ENCODE data around the gene MTUS2.
A peak's percentile ranks its signal among the peaks of the same experiment; 100 is the strongest.

Gene MTUS2

DNA sequence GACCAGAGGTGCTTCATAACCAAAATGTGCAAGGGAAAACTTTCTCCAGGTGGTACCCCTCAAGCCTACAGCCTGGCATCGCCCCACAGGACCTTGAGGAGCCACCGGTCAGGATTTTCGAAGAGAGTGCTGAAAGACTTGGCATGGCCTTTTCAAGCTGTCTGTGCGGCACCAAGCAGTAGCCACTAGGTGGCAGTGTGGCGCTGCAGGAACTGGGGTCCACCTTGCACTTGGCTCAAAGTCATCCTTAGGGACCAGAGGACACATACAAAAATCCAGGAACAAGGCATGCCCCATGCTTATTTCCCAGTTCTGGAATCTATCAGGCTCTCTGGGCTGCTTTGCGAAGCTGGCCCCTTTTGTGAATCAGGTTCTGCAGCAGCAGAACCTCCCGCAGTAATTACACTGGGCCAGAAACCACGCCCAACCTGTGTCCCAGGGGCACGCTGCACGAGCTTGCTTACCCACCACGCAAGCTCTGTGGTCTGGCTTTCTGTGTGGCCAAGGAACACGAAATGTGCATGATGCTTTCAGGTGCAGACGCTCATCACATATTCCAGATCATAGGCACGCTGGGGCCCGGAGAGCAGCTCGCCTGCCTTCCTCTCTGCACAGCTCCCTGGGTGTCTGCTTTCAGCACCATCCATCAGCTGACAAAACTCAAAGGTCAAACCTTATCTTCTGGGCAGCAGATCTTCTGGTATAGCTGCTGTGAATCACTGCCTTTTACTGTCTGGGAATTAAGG is 688.2 kb downstream of the MTUS2 start:
- peak; percentile 80 for DNase-seq (ENCODE audit: low spot score)

- no peak for DNase-seq (ENCODE audit: low spot score)
Observed at GRCh38 chr13:29508876-29509252, 688.7 kb downstream of the MTUS2 start.

DNA sequence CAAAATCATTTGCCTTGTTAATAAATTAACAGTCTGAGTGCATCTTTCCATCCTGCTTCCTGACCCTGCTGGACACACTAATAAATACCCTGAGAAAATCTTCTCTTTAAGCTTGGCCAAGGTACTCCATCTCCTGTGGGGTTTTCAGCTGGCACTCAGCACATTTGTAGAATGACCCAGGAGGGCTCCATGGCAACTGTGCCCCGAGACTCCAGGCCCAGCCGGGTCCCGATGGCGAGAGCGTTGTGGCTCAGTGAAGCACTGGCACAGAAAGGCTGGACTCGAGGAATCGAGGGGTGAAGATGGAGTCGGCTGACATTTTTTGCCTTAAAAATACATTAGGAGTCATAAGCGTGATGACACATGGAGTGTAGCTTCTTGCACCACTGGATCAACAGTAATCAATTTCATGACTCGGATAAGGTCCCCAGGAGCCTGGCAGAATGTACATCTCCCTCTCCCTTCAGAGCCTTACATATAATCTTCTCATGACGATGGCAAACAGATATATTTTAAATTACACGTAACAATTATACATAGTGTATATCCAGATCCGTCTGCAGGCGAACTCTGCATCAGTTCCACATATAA is 690.0 kb downstream of the MTUS2 start:
- no peak for DNase-seq (ENCODE audit: low spot score)

GRCh38 chr13:29510651-29511084 is 690.5 kb downstream of the MTUS2 start:
- DNase-seq (ENCODE audit: low spot score): no peak

DNA sequence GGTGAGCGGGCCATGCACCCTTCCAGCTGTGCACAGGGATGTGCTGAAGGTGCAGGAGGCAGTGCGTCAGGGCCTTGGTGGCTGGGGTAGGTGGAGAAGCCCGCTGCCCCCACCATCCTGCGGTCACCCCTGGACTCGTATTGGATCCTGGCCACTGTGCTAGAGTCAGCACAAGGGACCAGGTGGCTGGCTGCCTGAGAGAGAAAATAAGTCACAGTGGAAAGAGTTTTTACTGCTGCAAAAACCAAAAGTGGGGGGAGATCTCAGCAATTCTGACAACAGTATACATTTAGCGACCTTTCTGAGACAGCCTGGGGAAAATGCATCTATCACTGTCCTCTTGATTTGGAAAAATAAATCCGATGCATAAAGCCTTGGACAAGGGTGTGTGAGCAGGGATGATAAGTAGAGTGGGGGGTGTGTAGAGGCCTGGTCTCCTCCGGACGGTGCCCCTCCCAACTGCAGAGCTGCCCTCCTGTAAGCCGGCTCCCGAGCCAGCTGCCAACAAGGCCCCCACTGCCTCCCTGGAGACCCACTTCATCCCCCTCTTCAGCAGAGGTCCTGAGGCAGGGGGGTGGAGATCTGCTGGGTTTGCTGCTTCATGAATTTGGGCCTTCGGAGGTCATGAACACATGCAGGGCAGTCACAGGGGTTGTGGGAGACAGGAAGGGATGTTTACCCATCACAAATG is 691.1 kb downstream of the MTUS2 start:
- no peak for DNase-seq (ENCODE audit: low spot score)

GRCh38 chr13:29511980-29512379 is 691.8 kb downstream of the MTUS2 start:
- no peak for DNase-seq (ENCODE audit: low spot score)

DNA sequence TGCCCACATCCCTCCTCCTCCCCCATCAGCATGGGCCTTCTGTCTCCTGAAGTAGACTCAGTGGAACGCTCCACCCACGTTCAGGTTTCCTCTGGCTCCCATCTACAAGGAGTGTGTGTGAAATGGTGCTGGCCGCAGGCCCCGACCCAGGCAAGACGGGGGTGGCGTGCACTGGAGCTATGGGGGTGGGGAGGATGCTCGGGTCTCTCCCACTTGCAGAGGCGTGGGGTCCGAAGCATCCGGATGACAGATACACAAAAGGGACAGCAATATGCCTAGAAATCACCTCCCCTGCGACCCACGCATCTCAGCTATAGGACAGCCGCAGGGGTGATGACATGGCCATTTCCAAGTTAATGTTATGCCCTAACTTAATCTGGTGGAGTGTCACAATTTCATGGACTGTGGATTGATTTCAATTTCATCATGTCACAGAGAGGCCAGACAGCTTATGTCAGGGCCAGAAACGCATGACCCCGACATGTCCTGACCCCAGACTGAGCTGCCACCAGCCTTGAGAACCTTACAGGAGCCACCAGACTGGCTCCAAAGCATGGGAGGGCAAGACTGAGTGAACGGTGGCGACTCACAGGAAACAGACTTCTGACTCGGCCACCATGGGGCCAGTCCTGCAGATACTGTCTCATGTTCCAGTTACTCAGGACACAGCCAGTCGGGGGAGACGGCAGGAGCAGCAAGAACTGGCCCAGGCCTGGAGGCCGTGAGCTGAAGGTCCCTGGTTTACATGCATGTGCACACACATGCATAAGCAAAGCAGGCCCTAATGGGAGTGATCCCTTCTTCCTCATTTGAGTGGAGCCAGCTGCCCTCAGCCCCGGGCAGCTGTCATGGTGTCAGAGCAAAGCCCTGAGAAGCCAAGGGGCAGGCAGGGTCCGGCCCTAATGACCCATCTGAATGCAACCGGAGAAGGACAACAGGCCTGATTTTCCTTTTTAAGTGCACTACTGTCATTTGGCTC is 693.2 kb downstream of the MTUS2 start:
- no peak for DNase-seq (ENCODE audit: low spot score)

DNA sequence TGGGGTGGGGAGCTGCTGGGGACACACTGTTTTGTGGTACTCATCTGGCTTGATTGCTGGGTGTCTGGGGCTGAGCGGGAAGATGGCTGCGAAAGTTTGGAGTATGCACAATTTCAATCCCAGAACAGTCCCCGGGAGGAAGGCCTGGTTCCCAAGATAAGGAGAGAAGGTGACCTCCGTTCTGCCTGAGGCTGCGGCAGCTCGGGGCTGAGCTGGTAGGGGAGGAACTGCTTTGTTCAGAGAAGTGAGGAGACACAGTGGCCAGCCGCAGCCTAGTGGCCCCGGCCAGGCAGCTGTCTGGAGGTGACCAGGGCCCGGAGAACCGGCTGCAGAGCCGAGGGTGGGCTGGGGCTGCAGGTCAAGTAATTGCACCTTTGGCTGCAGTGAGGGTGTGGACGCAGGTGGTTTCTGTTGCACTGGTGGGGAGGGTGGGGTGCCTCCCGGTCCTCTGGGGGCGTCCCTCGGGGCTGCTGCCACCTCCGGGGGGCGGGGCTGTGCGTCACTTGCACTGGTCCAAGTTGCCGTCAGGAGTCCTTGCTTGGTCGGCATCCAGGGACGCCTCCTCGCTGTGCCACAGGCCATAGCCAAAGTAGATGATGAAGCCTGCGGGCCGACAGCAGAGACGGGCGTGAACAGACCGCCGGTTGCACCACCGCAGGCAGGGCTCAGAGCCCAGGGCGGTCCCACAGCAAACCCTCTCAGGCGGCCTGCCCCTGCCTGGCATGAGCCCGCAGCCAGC is 694.0 kb downstream of the MTUS2 start:
- DNase-seq (ENCODE audit: low spot score): no peak

DNA sequence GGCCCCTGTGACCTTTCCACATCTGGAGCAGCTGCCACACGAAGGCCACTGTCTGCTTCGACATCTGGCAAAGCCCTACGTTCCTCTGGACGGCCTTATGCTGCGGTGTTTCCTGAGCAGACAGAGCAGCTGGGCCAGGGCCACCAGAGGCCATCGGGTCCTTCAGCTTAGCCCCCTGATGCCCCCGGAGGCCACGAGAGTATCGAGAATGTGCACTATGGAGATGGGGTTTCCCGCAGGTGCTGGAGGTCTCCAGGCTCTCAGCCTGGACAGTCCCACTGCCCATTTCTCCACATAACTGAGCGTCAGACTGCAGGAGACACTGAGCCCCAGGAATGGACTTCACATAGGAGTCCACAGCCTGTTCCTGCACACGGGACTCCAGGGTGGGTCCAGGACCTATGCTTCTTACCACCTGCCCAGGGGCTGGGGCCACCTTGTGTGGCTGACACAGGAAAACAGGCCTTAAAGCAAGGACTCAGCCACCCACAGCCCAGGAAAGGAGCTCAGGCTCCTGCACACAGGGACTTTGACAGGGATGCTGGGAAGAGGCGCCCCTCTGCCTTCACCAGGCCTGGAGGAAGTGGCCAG is 694.7 kb downstream of the MTUS2 start:
- DNase-seq (ENCODE audit: low spot score): no peak

DNA sequence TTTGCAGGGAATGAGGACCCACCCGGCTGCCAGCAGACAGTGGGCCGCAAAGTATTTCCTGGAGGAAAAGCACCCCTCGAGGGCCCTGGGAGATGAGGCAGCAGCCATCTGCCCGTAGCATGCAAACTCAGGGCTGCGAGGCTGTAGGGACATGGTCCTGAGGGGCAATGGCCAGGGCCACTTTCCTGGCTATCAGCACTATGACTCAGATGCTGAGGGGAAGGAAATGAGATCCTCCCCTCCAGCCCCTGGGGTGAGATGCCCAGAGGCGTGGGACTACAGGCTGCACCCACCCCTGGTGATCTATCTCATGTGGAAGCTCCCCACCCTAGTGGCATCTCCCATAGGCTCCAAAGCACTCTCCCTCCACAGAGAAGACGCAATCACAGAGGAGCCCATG is 695.2 kb downstream of the MTUS2 start:
- no peak for DNase-seq (ENCODE audit: low spot score)

- no peak for DNase-seq (ENCODE audit: low spot score)
Observed at GRCh38 chr13:29516012-29516411, 695.9 kb downstream of the MTUS2 start.

DNA sequence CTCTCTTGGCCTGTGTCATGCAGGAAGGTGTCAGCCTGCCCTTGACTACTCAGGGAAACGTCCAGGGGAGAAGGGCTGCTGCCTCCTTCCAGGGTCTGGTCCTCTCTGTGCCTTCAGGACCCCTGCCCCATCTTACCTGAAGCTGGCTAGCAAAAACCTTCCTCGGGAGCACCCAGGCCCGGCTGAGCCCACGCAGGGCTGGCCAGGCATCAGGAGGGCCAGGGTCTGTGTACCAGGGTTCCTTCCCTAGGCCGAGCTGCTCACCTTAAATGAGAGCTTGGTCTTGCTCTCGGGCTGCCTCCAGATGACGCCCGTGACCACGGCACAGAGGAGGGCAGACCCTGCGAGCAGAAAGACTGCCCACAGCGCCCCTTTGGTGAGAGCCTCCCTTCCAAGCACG is 696.7 kb downstream of the MTUS2 start:
- no peak for DNase-seq (ENCODE audit: low spot score)

DNA sequence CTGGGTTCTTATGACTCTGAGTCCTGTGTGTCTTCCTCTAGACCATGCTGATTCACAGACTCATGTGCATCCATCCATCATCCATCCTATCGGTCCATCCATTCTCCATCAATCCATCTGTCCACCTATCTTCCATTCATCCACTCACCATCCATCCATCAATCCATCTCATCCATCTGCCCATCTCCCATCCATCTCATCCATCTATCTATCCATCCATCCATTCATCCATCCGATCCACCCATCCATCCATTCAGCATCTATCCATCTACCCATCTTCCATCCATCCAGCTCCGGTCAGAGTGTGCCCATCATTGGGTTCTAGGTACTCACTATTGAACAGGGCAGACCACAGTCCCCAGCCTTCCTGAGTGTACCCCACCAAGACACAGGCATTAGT is 699.8 kb downstream of the MTUS2 start:
- DNase-seq (ENCODE audit: low spot score): no peak

DNA sequence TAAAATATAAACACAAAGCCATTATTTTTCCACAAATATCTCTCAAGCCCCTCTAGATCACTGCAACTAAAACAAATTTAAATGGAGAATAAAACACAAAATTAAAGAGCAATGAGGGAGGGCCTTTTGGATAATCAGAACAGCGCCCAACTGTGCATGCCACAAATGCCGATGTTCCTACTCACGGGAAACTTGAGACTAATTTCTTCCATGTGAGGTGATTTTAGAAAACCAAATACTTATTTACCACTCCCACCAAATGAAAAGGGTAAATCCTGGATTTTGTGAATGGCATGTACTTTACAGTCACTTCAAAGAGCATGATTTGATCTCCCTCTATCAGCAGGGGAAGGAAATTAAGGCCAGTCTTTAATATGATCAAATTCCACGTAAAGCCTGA is 700.5 kb downstream of the MTUS2 start:
- no peak for DNase-seq (ENCODE audit: low spot score)

GRCh38 chr13:29521336-29521735 is 701.2 kb downstream of the MTUS2 start:
- DNase-seq (ENCODE audit: low spot score): no peak

DNA sequence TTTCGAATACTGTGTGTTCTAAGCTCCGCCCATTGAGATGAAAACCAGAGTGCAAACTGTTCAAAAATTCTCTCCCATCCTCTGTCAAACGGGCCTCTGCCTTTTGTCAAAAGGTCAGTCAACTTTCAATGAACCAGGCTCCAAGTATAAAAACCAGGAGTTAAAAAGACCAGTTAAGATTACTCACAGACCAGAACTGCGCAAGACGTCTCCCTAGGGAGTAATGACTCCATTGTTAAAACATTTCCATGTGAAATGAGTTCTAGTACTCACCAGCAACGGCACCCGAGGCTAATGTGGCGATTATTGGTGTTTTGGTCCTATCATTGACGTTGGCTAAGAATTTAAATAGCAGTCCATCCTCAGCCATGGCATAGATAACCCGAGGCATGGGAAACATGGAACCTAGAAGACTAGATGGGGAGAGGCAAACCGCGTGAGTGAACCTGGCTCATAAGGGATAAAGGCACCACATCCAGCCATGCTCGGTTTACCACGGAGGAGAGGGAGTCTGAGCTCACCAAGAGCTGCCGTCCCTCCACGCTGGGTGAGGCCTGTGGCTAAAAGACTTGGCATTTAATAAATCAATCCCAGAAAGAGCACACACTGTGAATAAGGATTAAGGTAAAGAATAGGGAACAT is 702.0 kb downstream of the MTUS2 start:
- no peak for DNase-seq (ENCODE audit: low spot score)

DNA sequence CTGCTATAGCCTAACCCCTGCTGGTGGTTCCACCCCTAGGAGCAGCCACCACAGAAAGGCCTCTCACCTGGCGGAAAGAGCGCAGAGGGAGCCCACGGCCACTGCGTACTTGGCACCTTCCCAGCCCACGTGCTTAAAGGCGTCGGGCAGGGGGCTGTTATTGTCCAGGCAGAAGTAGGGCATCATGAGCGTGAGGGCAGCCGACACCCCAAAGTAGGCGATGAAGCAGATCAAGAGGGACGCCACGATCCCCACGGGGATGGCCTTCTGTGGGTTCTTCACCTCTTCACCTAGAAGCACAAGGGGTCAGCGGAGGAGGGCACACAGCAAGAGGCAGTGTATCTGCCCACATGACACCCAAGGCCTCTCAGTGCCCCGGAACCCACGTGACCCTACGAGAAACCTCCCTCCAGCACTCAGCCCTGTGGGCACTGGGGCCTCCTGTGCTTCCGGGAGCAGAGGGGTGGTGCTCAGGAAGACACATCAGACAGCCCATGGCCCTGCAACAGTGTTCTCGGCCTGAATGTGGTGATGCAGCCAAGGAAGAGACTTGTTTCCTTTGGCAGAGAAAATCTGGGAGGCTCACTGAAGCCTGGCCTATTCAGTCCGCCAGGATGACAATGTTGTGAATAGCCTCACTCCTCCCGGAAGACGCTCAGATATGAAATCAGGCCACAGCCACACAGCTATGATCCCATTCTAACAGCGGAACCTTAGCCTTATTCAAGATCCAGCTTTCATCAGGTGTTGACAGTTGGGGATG is 703.2 kb downstream of the MTUS2 start:
- DNase-seq (ENCODE audit: low spot score): no peak

DNA sequence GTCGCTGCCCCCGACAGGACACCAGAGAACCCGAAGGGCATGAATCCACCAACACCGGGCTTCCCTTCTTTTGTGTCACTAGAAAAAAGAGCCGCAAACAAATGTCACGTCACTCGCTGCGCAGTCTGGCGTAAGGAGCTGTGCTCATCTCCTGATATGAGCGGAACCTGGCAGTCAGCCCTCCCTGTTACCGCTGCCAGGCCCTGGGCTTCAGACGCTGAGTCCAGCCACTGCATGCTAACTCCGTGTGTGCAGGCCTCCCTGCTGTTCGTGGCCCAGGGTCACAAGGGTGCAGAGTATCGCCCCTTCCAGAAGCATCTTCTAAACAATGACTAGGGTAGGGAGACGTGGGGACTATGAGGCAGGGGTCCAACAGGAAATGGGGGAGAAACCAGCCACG is 704.0 kb downstream of the MTUS2 start:
- no peak for DNase-seq (ENCODE audit: low spot score)

- DNase-seq (ENCODE audit: low spot score): no peak
Observed at GRCh38 chr13:29524641-29525040, 704.5 kb downstream of the MTUS2 start.

DNA sequence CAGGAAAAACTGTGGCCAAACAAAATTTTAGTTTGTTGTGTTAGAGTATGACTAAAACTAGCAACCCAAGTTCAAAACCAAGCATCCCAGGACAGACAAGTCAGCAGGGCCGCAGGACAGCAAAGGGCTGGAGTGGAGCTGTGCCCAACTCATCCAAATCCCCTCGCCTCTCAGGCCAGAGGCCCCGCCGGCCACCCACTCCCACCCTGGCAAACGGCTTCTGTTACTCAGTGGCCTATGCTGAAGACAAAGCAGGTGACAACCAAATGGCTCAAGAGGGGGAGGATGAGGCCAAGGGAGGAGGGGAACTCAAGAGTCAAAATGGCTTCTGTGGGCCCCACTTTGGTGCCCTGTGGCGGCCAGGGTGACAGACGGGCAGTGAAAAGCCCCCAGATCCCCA is 705.6 kb downstream of the MTUS2 start:
- no peak for DNase-seq (ENCODE audit: low spot score)
